Stimulated activated CD8-positive, alpha-beta memory T cell treated with anti-CD3 and anti-CD28 coated beads, Interleukin-7, amount 100 ng/mL, for 4 hours (primary cell): ENCODE measurements around the gene BSG.
A peak's percentile ranks its signal among the peaks of the same experiment; 100 is the strongest.
"Not testable (repeated sequence)": the region's sequence is repeated elsewhere in the genome, so short reads cannot be mapped to it uniquely, and the experiment has no call there.

Experiments
- DNase-seq, 2 donors: peaks; one replicate each; pipeline ENCODE4 v3.0.0-alpha.2; 2020; ENCODE audit warnings: low read depth in 2 of 2

BSG gene

DNA sequence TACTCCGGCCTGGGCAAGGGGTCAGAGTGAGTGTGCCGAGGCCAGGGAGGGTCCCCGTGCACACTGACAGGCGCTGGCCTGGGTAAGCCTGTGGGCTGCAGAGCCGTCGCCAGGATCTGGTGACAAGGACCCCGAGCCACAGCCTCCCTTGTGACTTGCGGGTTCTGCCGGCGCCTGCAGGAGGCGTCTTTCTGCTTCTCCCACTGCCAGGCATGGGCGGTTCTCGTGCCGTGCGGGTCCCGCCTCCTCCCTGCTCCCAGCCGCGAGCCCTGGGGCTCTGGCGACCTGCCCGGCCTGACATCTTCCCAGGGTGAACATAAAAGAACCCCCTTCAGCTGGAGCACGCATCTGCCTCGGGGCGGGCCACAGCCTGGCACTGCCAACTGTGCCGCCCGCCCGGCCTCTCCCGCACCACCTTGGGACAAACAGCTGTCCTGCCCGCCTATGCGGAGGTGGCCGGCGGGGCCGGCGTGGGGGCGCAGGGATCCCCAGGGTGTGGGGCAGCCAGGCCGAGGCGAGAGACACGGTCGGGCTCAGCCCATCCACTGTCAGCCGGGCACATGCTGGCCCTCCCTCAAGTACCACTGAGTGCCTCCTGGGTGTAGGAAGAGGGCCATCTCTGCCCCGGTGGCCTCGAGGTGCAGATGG, 15.8 kb downstream of the BSG start:
- DNase-seq = peak; percentile 43 to 48

GRCh38 chr19:588741-589692, 16.6 kb downstream of the BSG start:
- DNase-seq = no peak

- no peak for DNase-seq
Measured at GRCh38 chr19:589693-590395, 17.4 kb downstream of the BSG start, which contains the start of gene HCN2. TSS of gene HCN2 (plus strand) at chr19:589881. CDS start at chr19:589946, 65 bp downstream.

DNA sequence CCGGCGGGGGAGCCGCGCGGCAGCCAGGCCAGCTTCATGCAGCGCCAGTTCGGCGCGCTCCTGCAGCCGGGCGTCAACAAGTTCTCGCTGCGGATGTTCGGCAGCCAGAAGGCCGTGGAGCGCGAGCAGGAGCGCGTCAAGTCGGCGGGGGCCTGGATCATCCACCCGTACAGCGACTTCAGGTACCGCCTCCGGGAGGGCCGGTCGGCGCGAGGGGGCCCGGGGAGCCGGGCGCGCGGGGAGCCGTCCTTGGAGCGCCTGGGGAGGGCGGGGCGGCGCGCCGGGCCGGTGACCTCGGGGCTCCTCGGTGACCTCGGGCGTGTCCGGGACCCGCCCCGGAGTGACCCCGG, 18.0 kb downstream of the BSG start:
- DNase-seq = no peak

DNA sequence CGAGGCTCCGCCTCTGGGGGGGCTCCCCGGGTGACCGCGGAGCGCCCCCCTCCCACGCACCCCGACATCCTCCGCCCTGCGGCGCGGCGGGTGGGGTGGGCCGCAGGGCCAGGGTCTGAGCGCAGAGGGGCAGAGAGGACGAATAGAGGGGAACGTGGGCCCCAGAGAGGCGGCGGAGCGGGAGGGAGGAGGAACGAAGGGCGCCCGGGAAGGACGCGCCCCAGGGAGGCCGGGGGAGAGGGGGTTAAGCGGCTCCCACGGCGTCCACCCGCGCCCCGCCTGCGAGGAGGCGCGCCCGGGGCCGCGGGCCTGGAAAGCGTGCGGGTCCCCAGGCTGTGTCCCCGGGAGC, 18.3 kb downstream of the BSG start:
- DNase-seq = no peak

GRCh38 chr19:591099-591958, 18.9 kb downstream of the BSG start:
- DNase-seq = no peak

DNA sequence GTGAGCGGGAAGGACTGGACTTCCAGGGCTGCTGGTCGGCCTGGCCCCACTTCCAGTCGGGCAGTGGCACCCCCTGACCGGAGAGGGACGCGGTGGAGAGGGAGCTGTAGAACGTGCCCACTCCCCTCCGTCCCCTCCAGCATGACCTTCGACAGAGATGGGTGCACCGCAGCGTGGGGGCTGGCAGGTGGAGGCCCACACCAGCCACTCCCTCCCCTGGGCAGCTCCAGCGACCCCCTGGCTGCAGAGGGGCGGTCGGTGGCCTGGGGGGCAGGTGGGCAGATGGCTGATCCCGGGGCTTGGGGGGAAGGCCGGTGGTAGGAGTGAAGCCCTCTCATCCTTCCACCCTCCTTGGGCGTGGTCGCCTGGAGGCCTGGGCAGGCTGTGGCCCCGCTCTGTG, 19.7 kb downstream of the BSG start:
- no peak for DNase-seq

- DNase-seq = no peak
Measured at GRCh38 chr19:593055-593454, 20.7 kb downstream of the BSG start.

DNA sequence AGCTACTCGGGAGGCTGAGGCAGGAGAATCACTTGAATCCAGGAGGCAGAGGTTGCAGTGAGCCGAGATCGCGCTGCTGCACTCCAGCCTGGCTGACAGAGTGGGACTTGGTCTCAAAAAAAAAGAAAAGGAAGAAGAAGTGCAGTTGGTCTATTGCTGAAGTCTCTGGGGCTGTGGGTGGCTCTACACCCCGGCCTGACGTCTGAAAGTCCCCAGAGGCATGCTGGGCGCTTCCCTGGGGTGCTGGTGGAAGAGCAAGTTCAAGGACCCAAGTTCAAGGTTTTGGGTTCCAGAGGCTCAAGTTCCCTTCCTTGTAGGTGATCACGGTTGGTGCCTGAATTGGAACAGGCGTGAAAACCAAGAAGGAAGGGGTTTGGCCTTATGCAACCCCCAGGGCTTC, 21.1 kb downstream of the BSG start:
- DNase-seq = no peak

- DNase-seq = no peak
Measured at GRCh38 chr19:594265-594870, 22.0 kb downstream of the BSG start.

GRCh38 chr19:595326-596262, 23.2 kb downstream of the BSG start:
- no peak for DNase-seq

DNA sequence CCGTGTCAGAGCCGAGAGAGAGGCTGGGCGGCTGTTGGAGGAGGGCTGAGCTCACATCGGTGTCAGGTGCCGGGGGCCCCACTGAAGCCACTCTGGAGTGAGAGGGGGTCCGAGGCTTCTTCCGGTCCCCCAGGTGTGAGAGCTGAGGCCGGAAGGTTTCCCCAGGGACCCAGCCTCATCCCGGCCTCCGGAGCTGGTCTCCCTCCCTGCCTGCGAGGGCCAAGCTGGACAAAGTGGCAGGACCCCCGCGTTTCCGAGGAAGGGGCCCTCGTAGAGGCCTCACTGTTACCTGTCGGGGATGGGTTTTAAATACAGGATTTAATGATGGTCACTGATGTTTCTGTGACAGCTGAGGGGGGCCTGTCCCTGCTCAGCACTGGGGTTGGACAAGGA, 23.9 kb downstream of the BSG start:
- DNase-seq = no peak

GRCh38 chr19:597406-598315, 25.3 kb downstream of the BSG start:
- DNase-seq = no peak

DNA sequence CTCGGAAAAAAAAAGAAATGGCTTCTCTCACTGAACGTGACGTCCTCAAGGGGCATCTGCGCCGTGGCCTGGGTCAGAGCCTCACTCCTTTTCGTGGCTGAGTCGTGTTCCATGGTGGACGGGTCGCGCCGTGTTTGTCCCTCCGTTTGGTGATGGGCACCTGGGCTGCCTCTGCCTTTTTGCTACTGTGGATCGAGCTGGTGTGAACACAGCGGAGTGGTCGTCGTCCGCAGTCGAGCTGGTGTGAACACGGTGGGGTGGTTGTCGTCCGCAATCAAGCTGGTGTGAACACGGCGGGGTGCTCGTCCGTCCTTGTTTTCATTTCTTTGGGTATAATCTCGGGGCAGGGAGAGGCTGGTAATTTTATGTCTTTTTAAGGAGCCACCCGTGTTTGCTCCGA, 28.9 kb downstream of the BSG start:
- no peak for DNase-seq

DNA sequence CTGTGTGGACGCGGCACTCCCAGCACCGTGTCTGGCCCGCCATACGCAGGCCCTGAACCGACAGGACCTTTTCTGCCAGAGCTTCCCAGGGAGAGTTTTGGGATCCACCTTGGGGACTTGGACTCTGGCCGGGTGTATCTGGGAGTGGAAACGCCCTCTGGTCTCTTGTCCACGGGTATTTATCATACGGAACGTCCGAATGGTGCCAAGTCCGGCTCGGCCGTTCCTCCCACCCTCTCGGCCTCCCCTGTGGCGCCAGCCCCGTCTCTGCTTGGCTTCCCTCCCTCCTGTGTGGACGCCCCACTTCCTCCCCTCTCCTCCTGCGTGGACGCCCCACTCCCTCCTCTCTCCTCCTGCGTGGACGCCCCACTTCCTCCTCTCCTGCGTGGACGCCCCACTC, 29.4 kb downstream of the BSG start:
- no peak for DNase-seq

- no peak for DNase-seq
Measured at GRCh38 chr19:602391-603301, 30.2 kb downstream of the BSG start.

- not testable (repeated sequence) for DNase-seq
Measured at GRCh38 chr19:603302-603639, 30.9 kb downstream of the BSG start.

- not testable (repeated sequence) for DNase-seq
Measured at GRCh38 chr19:603779-604178, 31.4 kb downstream of the BSG start.
